GM21360 (cell line): ENCODE data around the gene EVA1A.

Experiments
- ATAC-seq: cut with Tn5 transposase; IDR thresholded peaks from one replicate; pipeline ENCODE4 v1.9.1; 2021; ENCODE audit warnings: mild to moderate bottlenecking, moderate library complexity; ENCODE audit not compliant: unreplicated experiment

EVA1A gene

GRCh38 chr2:75564026-75564688 lies 3.4 kb upstream of the EVA1A start:
- no peak for ATAC-seq

GRCh38 chr2:75563591-75563990 lies 2.9 kb upstream of the EVA1A start:
- no peak for ATAC-seq

GRCh38 chr2:75562513-75562864 lies 1.8 kb upstream of the EVA1A start:
- no peak for ATAC-seq

GRCh38 chr2:75561566-75562512 lies 1.1 kb upstream of the EVA1A start:
- ATAC-seq = no peak

- no peak for ATAC-seq
These were observed 544 bp downstream of the EVA1A start for GRCh38 chr2:75560022-75560767.

GRCh38 chr2:75559680-75560021 lies 1.1 kb downstream of the EVA1A start:
- no peak for ATAC-seq

GRCh38 chr2:75558786-75559679 lies 1.7 kb downstream of the EVA1A start:
- ATAC-seq = no peak

- no peak for ATAC-seq
These were observed 2.6 kb downstream of the EVA1A start for GRCh38 chr2:75558136-75558535.

- no peak for ATAC-seq
These were observed 3.1 kb downstream of the EVA1A start for GRCh38 chr2:75557474-75558133.

- no peak for ATAC-seq
These were observed 3.9 kb downstream of the EVA1A start for GRCh38 chr2:75556679-75557366.

GRCh38 chr2:75555701-75556100 lies 5.0 kb downstream of the EVA1A start:
- ATAC-seq = no peak

- no peak for ATAC-seq
These were observed 6.7 kb downstream of the EVA1A start for GRCh38 chr2:75553935-75554531.

GRCh38 chr2:75552222-75552621 lies 8.5 kb downstream of the EVA1A start:
- ATAC-seq = no peak

GRCh38 chr2:75551434-75551833 lies 9.3 kb downstream of the EVA1A start:
- no peak for ATAC-seq

- no peak for ATAC-seq
These were observed 11.1 kb downstream of the EVA1A start for GRCh38 chr2:75549401-75550253.

- ATAC-seq = no peak
These were observed 12.6 kb downstream of the EVA1A start for GRCh38 chr2:75548036-75548573.

GRCh38 chr2:75547345-75548035 lies 13.2 kb downstream of the EVA1A start:
- ATAC-seq = no peak
